ENCODE measurements around the gene FIGN. TPM values are rescaled to one million over a fixed set of nuclear protein-coding genes. Genes with fewer than 3 reads are reported as not detected.

FIGN gene
- 0.86 TPM for polyA plus RNA-seq (2013)

GRCh38 chr2:163735685-163736432, at the start of gene FIGN:
FIGN (minus strand) TSS chr2:163736008; CDS start chr2:163734927, 1,081 bp downstream.
- peak within 1 kb of the TSS; percentile 34 to 85 (median 59) for H3K4me3 ChIP-seq (ENCODE audit: control insufficient read depth in 1 of 7, extremely low read depth in 1 of 7, insufficient read depth in 4 of 7, low read depth in 2 of 7, low read length in 6 of 7)
- ChIA-PET CTCF (no interaction called here), POLR2A (no interaction called here)
- WGBS (ENCODE audit: insufficient coverage), result under 1% methylated on average over 42 of the region's 54 CpGs
- DNase-seq, result peak in 2 of 3 donors; percentile 40 to 42
- H3K36me3 ChIP-seq (ENCODE audit: control insufficient read depth in 4 of 4, insufficient read depth in 4 of 4, low read length in 3 of 4), result no peaks in the 10 kb centered on the region
- no peaks in the 10 kb centered on the region for H3K9me3 ChIP-seq (ENCODE audit: control extremely low read depth in 1 of 5, control insufficient read depth in 4 of 5, insufficient read depth in 2 of 5, low read depth in 1 of 5, low read length in 4 of 5)
- peaks cover 17 to 69% (median 34%) of the 10 kb centered on the region in 5 experiments for H3K27me3 ChIP-seq (replicated peaks in 2 of 5; ENCODE audit: control insufficient read depth in 4 of 5, insufficient read depth in 5 of 5, low read length in 4 of 5)
- H3K27ac ChIP-seq (ENCODE audit: insufficient read depth in 1 of 2, low read depth in 1 of 2, low read length in 2 of 2, poor library complexity in 1 of 2, severe bottlenecking in 2 of 2), result no peak within 1 kb of the TSS
- peaks cover 4 to 18% (median 9%) of the 10 kb centered on the region in 4 experiments for H3K4me1 ChIP-seq (ENCODE audit: control extremely low read depth in 1 of 4, control insufficient read depth in 4 of 4, insufficient read depth in 4 of 4, low read length in 3 of 4)

GRCh38 chr2:163785162-163785561, 49.4 kb upstream of the FIGN start:
- Histone ChIP-seq H3K9me3 (ENCODE audit: control extremely low read depth in 1 of 5, control insufficient read depth in 4 of 5, insufficient read depth in 2 of 5, low read depth in 1 of 5, low read length in 4 of 5) (no peaks in the 10 kb centered on the region), H3K4me1 (ENCODE audit: control extremely low read depth in 1 of 4, control insufficient read depth in 4 of 4, insufficient read depth in 4 of 4, low read length in 3 of 4) (no peaks in the 10 kb centered on the region), H3K27ac (ENCODE audit: insufficient read depth in 1 of 2, low read depth in 1 of 2, low read length in 2 of 2, poor library complexity in 1 of 2, severe bottlenecking in 2 of 2) (no peak overlapping the region), H3K36me3 (ENCODE audit: control insufficient read depth in 4 of 4, insufficient read depth in 4 of 4, low read length in 3 of 4) (no peaks in the 10 kb centered on the region), H3K4me3 (ENCODE audit: control insufficient read depth in 1 of 7, extremely low read depth in 1 of 7, insufficient read depth in 4 of 7, low read depth in 2 of 7, low read length in 6 of 7) (no peak overlapping the region), H3K27me3 (replicated peaks in 2 of 5; ENCODE audit: control insufficient read depth in 4 of 5, insufficient read depth in 5 of 5, low read length in 4 of 5) (no peaks in the 10 kb centered on the region)
- WGBS (ENCODE audit: insufficient coverage), result 94% methylated on average over 2 of the region's 3 CpGs
- POLR2A ChIA-PET, result interaction anchor here (0.6 kb wide), 1 partner anchor 112 kb away, joined by 3 read pairs; no protein-coding TSS in a partner anchor
- CTCF ChIA-PET, result no interaction called here
- no peak for DNase-seq

- no peaks in the 10 kb centered on the region for H3K9me3 ChIP-seq (ENCODE audit: control extremely low read depth in 1 of 5, control insufficient read depth in 4 of 5, insufficient read depth in 2 of 5, low read depth in 1 of 5, low read length in 4 of 5)
- H3K4me3 ChIP-seq (ENCODE audit: control insufficient read depth in 1 of 7, extremely low read depth in 1 of 7, insufficient read depth in 4 of 7, low read depth in 2 of 7, low read length in 6 of 7), result no peak overlapping the region
- H3K27me3 ChIP-seq (replicated peaks in 2 of 5; ENCODE audit: control insufficient read depth in 4 of 5, insufficient read depth in 5 of 5, low read length in 4 of 5), result no peaks in the 10 kb centered on the region
- H3K4me1 ChIP-seq (ENCODE audit: control extremely low read depth in 1 of 4, control insufficient read depth in 4 of 4, insufficient read depth in 4 of 4, low read length in 3 of 4), result no peaks in the 10 kb centered on the region
- no peaks in the 10 kb centered on the region for H3K36me3 ChIP-seq (ENCODE audit: control insufficient read depth in 4 of 4, insufficient read depth in 4 of 4, low read length in 3 of 4)
- ChIA-PET CTCF (interaction anchor here (0.6 to 0.9 kb wide), 2 partner anchors 13 to 526 kb away, joined by 3 to 4 read pairs; no protein-coding TSS in a partner anchor), POLR2A (no interaction called here)
- 100% methylated on average over 2 of the region's 6 CpGs for WGBS (ENCODE audit: insufficient coverage)
- no peak for DNase-seq
- H3K27ac ChIP-seq (ENCODE audit: insufficient read depth in 1 of 2, low read depth in 1 of 2, low read length in 2 of 2, poor library complexity in 1 of 2, severe bottlenecking in 2 of 2), result no peak overlapping the region
These were observed 44.3 kb upstream of the FIGN start for GRCh38 chr2:163779970-163780597.

- DNase-seq, result no peak
- Histone ChIP-seq H3K9me3 (ENCODE audit: control extremely low read depth in 1 of 5, control insufficient read depth in 4 of 5, insufficient read depth in 2 of 5, low read depth in 1 of 5, low read length in 4 of 5) (no peaks in the 10 kb centered on the region), H3K27ac (ENCODE audit: insufficient read depth in 1 of 2, low read depth in 1 of 2, low read length in 2 of 2, poor library complexity in 1 of 2, severe bottlenecking in 2 of 2) (no peak overlapping the region), H3K4me3 (ENCODE audit: control insufficient read depth in 1 of 7, extremely low read depth in 1 of 7, insufficient read depth in 4 of 7, low read depth in 2 of 7, low read length in 6 of 7) (no peak overlapping the region), H3K4me1 (ENCODE audit: control extremely low read depth in 1 of 4, control insufficient read depth in 4 of 4, insufficient read depth in 4 of 4, low read length in 3 of 4) (no peaks in the 10 kb centered on the region), H3K27me3 (replicated peaks in 2 of 5; ENCODE audit: control insufficient read depth in 4 of 5, insufficient read depth in 5 of 5, low read length in 4 of 5) (no peaks in the 10 kb centered on the region), H3K36me3 (ENCODE audit: control insufficient read depth in 4 of 4, insufficient read depth in 4 of 4, low read length in 3 of 4) (no peaks in the 10 kb centered on the region)
- WGBS (ENCODE audit: insufficient coverage), result 92% methylated on average over 4 of the region's 5 CpGs
- ChIA-PET POLR2A (no interaction called here), CTCF (no interaction called here)
These were observed 42.4 kb upstream of the FIGN start for GRCh38 chr2:163778045-163778781.

- Histone ChIP-seq H3K27me3 (replicated peaks in 2 of 5; ENCODE audit: control insufficient read depth in 4 of 5, insufficient read depth in 5 of 5, low read length in 4 of 5) (no peaks in the 10 kb centered on the region), H3K4me3 (ENCODE audit: control insufficient read depth in 1 of 7, extremely low read depth in 1 of 7, insufficient read depth in 4 of 7, low read depth in 2 of 7, low read length in 6 of 7) (no peak overlapping the region), H3K9me3 (ENCODE audit: control extremely low read depth in 1 of 5, control insufficient read depth in 4 of 5, insufficient read depth in 2 of 5, low read depth in 1 of 5, low read length in 4 of 5) (no peaks in the 10 kb centered on the region), H3K36me3 (ENCODE audit: control insufficient read depth in 4 of 4, insufficient read depth in 4 of 4, low read length in 3 of 4) (no peaks in the 10 kb centered on the region), H3K4me1 (ENCODE audit: control extremely low read depth in 1 of 4, control insufficient read depth in 4 of 4, insufficient read depth in 4 of 4, low read length in 3 of 4) (no peaks in the 10 kb centered on the region), H3K27ac (ENCODE audit: insufficient read depth in 1 of 2, low read depth in 1 of 2, low read length in 2 of 2, poor library complexity in 1 of 2, severe bottlenecking in 2 of 2) (no peak overlapping the region)
- CTCF ChIA-PET, result no interaction called here
- POLR2A ChIA-PET, result no interaction called here
- no CpG with 5 or more reads among the region's 1 CpG for WGBS (ENCODE audit: insufficient coverage)
- DNase-seq, result no peak
These were observed 39.5 kb upstream of the FIGN start for GRCh38 chr2:163775304-163775703.

GRCh38 chr2:163774862-163775261, 39.1 kb upstream of the FIGN start:
- no peak for DNase-seq

GRCh38 chr2:163773276-163773675, 37.5 kb upstream of the FIGN start:
- no peaks in the 10 kb centered on the region for H3K4me1 ChIP-seq (ENCODE audit: control extremely low read depth in 1 of 4, control insufficient read depth in 4 of 4, insufficient read depth in 4 of 4, low read length in 3 of 4)
- no peak for DNase-seq
- ChIA-PET CTCF (no interaction called here), POLR2A (no interaction called here)
- H3K36me3 ChIP-seq (ENCODE audit: control insufficient read depth in 4 of 4, insufficient read depth in 4 of 4, low read length in 3 of 4), result no peaks in the 10 kb centered on the region
- H3K27me3 ChIP-seq (replicated peaks in 2 of 5; ENCODE audit: control insufficient read depth in 4 of 5, insufficient read depth in 5 of 5, low read length in 4 of 5), result no peaks in the 10 kb centered on the region
- no peaks in the 10 kb centered on the region for H3K9me3 ChIP-seq (ENCODE audit: control extremely low read depth in 1 of 5, control insufficient read depth in 4 of 5, insufficient read depth in 2 of 5, low read depth in 1 of 5, low read length in 4 of 5)
- H3K4me3 ChIP-seq (ENCODE audit: control insufficient read depth in 1 of 7, extremely low read depth in 1 of 7, insufficient read depth in 4 of 7, low read depth in 2 of 7, low read length in 6 of 7), result no peak overlapping the region
- H3K27ac ChIP-seq (ENCODE audit: insufficient read depth in 1 of 2, low read depth in 1 of 2, low read length in 2 of 2, poor library complexity in 1 of 2, severe bottlenecking in 2 of 2), result no peak overlapping the region
- whole genome bisulfite sequencing (ENCODE audit: insufficient coverage), result no CpG with 5 or more reads among the region's 3 CpGs

More at GRCh38 chr2:163774862-163775261, 39.1 kb upstream of the FIGN start:
- Histone ChIP-seq H3K27ac (ENCODE audit: insufficient read depth in 1 of 2, low read depth in 1 of 2, low read length in 2 of 2, poor library complexity in 1 of 2, severe bottlenecking in 2 of 2) (no peak overlapping the region), H3K4me1 (ENCODE audit: control extremely low read depth in 1 of 4, control insufficient read depth in 4 of 4, insufficient read depth in 4 of 4, low read length in 3 of 4) (no peaks in the 10 kb centered on the region), H3K9me3 (ENCODE audit: control extremely low read depth in 1 of 5, control insufficient read depth in 4 of 5, insufficient read depth in 2 of 5, low read depth in 1 of 5, low read length in 4 of 5) (no peaks in the 10 kb centered on the region), H3K27me3 (replicated peaks in 2 of 5; ENCODE audit: control insufficient read depth in 4 of 5, insufficient read depth in 5 of 5, low read length in 4 of 5) (no peaks in the 10 kb centered on the region), H3K4me3 (ENCODE audit: control insufficient read depth in 1 of 7, extremely low read depth in 1 of 7, insufficient read depth in 4 of 7, low read depth in 2 of 7, low read length in 6 of 7) (no peak overlapping the region), H3K36me3 (ENCODE audit: control insufficient read depth in 4 of 4, insufficient read depth in 4 of 4, low read length in 3 of 4) (no peaks in the 10 kb centered on the region)
- POLR2A ChIA-PET, result no interaction called here
- 90% methylated on average over 1 of the region's 2 CpGs for WGBS (ENCODE audit: insufficient coverage)
- CTCF ChIA-PET, result no interaction called here
